PC-9 (cell line): ENCODE results near the gene SACM1L. TPM values are rescaled to one million over a fixed set of nuclear protein-coding genes. Genes with fewer than 3 reads are reported as not detected.
"Not testable (repeated sequence)": the region's sequence is repeated elsewhere in the genome, so short reads cannot be mapped to it uniquely, and the experiment has no call there.

Experiments
- BruUV-seq: library from RNA; stranded (reverse); fragments of 400-500 nt; replicated peaks from 2 replicates; lab custom pipeline; 2021; lab: Mats Ljungman, UMichigan
- CTCF ChIA-PET: fragments of 300-600 bp; sonication (Branson Sonifier 250); formaldehyde crosslinking; loops from one replicate; lab custom pipeline; 2022; ENCODE audit warnings: antibody characterized with exemption; lab: Charles Lee
- POLR2A ChIA-PET: fragments of 300-600 bp; sonication (Branson Sonifier 250); formaldehyde crosslinking; loops from one replicate; lab custom pipeline; 2022; ENCODE audit warnings: antibody characterized with exemption; ENCODE audit not compliant: unreplicated experiment; lab: Charles Lee
- DNase-seq, 2 experiments: peaks; one replicate each; pipeline versions ENCODE4 v3.0.0 to v3.0.0-alpha.2; 2015 to 2022; ENCODE audit warnings: mixed read lengths in 1 of 2
- H2AFZ ChIP-seq: fragments of 200-600 bp; sonication (generic); 2 replicates; pipeline ENCODE4 v1.8.1; 2017; ENCODE audit warnings: antibody characterized with exemption
- H3F3A ChIP-seq: fragments of 200-600 bp; sonication (generic); 2 replicates; pipeline ENCODE4 v1.8.1; 2017; ENCODE audit warnings: antibody characterized with exemption, mild to moderate bottlenecking, low read depth; ENCODE audit not compliant: insufficient read depth
- H3K27ac ChIP-seq: fragments of 200-600 bp; sonication (generic); 2 replicates; pipeline ENCODE4 v1.6.1; 2016; ENCODE audit warnings: mixed run types
- H3K27me3 ChIP-seq: fragments of 200-600 bp; sonication (generic); 2 replicates; pipeline ENCODE4 v1.6.1; 2016; ENCODE audit warnings: low read depth, mixed run types; ENCODE audit not compliant: insufficient read depth
- H3K36me3 ChIP-seq: fragments of 200-600 bp; sonication (generic); 2 replicates; pipeline ENCODE4 v1.6.1; 2016; ENCODE audit warnings: low read depth, mixed run types
- H3K4me1 ChIP-seq: fragments of 200-600 bp; sonication (generic); replicated peaks from 2 replicates; pipeline ENCODE4 v1.6.1; 2016; ENCODE audit warnings: mixed run types; ENCODE audit not compliant: insufficient read depth
- H3K4me2 ChIP-seq: fragments of 200-600 bp; sonication (generic); 2 replicates; pipeline ENCODE4 v1.6.1; 2017; ENCODE audit warnings: mixed run types
- H3K4me3 ChIP-seq: fragments of 200-600 bp; sonication (generic); 2 replicates; pipeline ENCODE4 v1.6.1; 2016; ENCODE audit warnings: mixed run types
- H3K79me2 ChIP-seq: fragments of 200-600 bp; sonication (generic); 2 replicates; pipeline ENCODE4 v1.6.1; 2017; ENCODE audit warnings: low read depth, mixed run types
- H3K9me2 ChIP-seq: fragments of 200-600 bp; sonication (generic); 2 replicates; pipeline ENCODE4 v1.8.1; 2017; ENCODE audit warnings: mild to moderate bottlenecking; ENCODE audit not compliant: insufficient read depth
- H3K9me3 ChIP-seq: fragments of 200-600 bp; sonication (generic); 2 replicates; pipeline ENCODE4 v1.8.1; 2016; ENCODE audit warnings: low read depth; ENCODE audit not compliant: insufficient read depth
- H4K20me1 ChIP-seq: fragments of 200-600 bp; sonication (generic); 2 replicates; pipeline ENCODE4 v1.8.1; 2017; ENCODE audit not compliant: insufficient read depth
- CTCF ChIP-seq: fragments of 200-600 bp; sonication (generic); conservative IDR thresholded peaks from 2 replicates; pipeline ENCODE4 v1.6.1; 2017; ENCODE audit warnings: mixed run types, antibody characterized with exemption, mild to moderate bottlenecking, moderate library complexity
- EZH2 ChIP-seq: fragments of 200-600 bp; sonication (generic); IDR thresholded peaks from 2 replicates; pipeline ENCODE4 v1.8.0; 2017; ENCODE audit warnings: antibody characterized with exemption, low read depth
- intact Hi-C: fragments of 100-400 bp; cut with micrococcal nuclease; formaldehyde crosslinking; loops from one replicate; pipeline ENCODE4 v1.10.0; 2022; ENCODE audit not compliant: unreplicated experiment
- total RNA-seq: library from RNA; stranded (reverse); gene quantifications from 2 replicates; pipeline ENCODE4 v1.2.3, GENCODE V29; 2021

The SACM1L gene
- total RNA-seq, 1 experiment from 2014 or later, result 33.9 TPM

GRCh38 chr3:45684327-45684892 is 4.8 kb upstream of the SACM1L start:
- no peak overlapping the region for H3K4me3 ChIP-seq
- no peak overlapping the region for H3K27ac ChIP-seq
- intact Hi-C loops, result loop anchor here (10.0 kb wide), 1 partner anchor 650 kb away; no protein-coding TSS in a partner anchor
- H3K9me2 ChIP-seq, result no peaks in the 10 kb centered on the region
- no TSS peak for BruUV-seq
- peaks cover 9% of the 10 kb centered on the region; the same call in 1 of the 2 replicates for H3F3A ChIP-seq
- ChIA-PET POLR2A (no interaction called here), CTCF (no interaction called here)
- H3K36me3 ChIP-seq, result no peaks in the 10 kb centered on the region
- TF ChIP-seq CTCF, result no peak
- TF ChIP-seq EZH2, result no peak
- peaks cover under 1% of the 10 kb centered on the region; the same call in 1 of the 2 replicates for H3K79me2 ChIP-seq
- H2AFZ ChIP-seq, result no peak overlapping the region
- no peak for DNase-seq
- H3K27me3 ChIP-seq, result no peaks in the 10 kb centered on the region
- H3K4me2 ChIP-seq, result no peak overlapping the region
- no peaks in the 10 kb centered on the region for H3K9me3 ChIP-seq
- H3K4me1 ChIP-seq, result no peaks in the 10 kb centered on the region
- no peaks in the 10 kb centered on the region for H4K20me1 ChIP-seq

GRCh38 chr3:45685722-45686121 is 3.5 kb upstream of the SACM1L start:
- H3K4me2 ChIP-seq, H3K9me2 ChIP-seq, CTCF ChIA-PET, H4K20me1 ChIP-seq, H3K36me3 ChIP-seq, H3K9me3 ChIP-seq, H2AFZ ChIP-seq, H3K4me1 ChIP-seq, BruUV-seq, H3K27me3 ChIP-seq, H3K4me3 ChIP-seq, POLR2A ChIA-PET, DNase-seq, H3K27ac ChIP-seq: not testable (repeated sequence)
- H3F3A ChIP-seq, result peaks cover 16% of the 10 kb centered on the region
- peaks cover 14% of the 10 kb centered on the region for H3K79me2 ChIP-seq
- intact Hi-C loops, result loop anchor here (5.0 to 10.0 kb wide), 2 partner anchors 397 to 651 kb away; no protein-coding TSS in a partner anchor

- no TSS peak for BruUV-seq
- DNase-seq, result no peak
- POLR2A ChIA-PET, result no interaction called here
Measured at GRCh38 chr3:45686850-45687249, 2.3 kb upstream of the SACM1L start.

More at GRCh38 chr3:45686850-45687249, 2.3 kb upstream of the SACM1L start:
- Histone ChIP-seq H3F3A (peaks cover 16% of the 10 kb centered on the region), H3K4me2 (no peak overlapping the region), H3K36me3 (0 out of 2 replicates have a peak, but pooled peaks cover 3% of the 10 kb centered on the region), H3K4me3 (no peak overlapping the region), H3K27me3 (no peaks in the 10 kb centered on the region), H2AFZ (no peak overlapping the region), H4K20me1 (no peaks in the 10 kb centered on the region), H3K27ac (no peak overlapping the region), H3K9me2 (no peaks in the 10 kb centered on the region), H3K4me1 (peaks cover 9% of the 10 kb centered on the region; the same call in 1 of the 2 replicates), H3K9me3 (no peaks in the 10 kb centered on the region), H3K79me2 (peaks cover 25% of the 10 kb centered on the region)
- CTCF ChIA-PET, result interaction anchor here (0.7 kb wide), 1 partner anchor 42 kb away, joined by 3 read pairs; no protein-coding TSS in a partner anchor
- TF ChIP-seq EZH2 (no peak), CTCF (no peak)
- intact Hi-C loops, result loop anchor here (5.0 to 10.0 kb wide), 2 partner anchors 395 to 652 kb away; no protein-coding TSS in a partner anchor
